Adrenal gland (tissue), 5 donors: ENCODE measurements around the gene GLA.

Experiments
- POLR2A ChIP-seq, 2 donors: fragments of 450-650 bp; IDR thresholded peaks; one replicate each; pipeline ENCODE4 v1.6.1; 2017; ENCODE audit warnings: antibody characterized with exemption in 2 of 2, mild to moderate bottlenecking in 2 of 2, moderate library complexity in 1 of 2
- TF ChIP-seq, protein P1 (sequence below), 6 experiments: fragments of 450-650 bp in 4 of 6; fragments of 200-600 bp in 2 of 6; sonication (generic) in 1 of 6; IDR thresholded peaks; 1 replicate in 5 of 6; 2 replicates in 1 of 6; pipeline versions ENCODE4 v1.5.1 to v1.8.0; 2016 to 2021; ENCODE audit warnings: antibody characterized with exemption in 6 of 6, mild to moderate bottlenecking in 2 of 6, moderate library complexity in 1 of 6
- donor health status: DM: no; HTN: no; CAD: no.

DNA sequence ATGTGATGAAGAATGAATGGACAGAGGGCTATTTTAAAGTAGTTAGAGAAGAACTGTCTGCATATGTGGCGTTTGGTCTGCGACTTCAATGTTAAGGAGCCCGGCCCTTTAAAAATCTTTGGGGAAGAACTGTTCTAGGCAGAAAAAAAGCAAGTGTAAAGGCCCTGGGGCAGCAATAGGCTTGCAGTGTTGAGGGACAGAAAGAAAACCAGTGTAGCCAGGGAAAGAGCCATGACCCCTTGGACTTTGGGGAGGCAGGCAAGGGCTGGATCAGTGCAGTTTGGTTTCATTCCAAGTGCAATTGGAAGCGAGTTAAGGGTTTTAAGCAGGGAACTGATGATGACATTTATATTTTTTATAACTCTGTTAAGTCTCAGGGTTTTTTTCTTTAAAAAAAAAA lies 7.9 kb downstream of the GLA start:
- TF ChIP-seq, protein P1, sequence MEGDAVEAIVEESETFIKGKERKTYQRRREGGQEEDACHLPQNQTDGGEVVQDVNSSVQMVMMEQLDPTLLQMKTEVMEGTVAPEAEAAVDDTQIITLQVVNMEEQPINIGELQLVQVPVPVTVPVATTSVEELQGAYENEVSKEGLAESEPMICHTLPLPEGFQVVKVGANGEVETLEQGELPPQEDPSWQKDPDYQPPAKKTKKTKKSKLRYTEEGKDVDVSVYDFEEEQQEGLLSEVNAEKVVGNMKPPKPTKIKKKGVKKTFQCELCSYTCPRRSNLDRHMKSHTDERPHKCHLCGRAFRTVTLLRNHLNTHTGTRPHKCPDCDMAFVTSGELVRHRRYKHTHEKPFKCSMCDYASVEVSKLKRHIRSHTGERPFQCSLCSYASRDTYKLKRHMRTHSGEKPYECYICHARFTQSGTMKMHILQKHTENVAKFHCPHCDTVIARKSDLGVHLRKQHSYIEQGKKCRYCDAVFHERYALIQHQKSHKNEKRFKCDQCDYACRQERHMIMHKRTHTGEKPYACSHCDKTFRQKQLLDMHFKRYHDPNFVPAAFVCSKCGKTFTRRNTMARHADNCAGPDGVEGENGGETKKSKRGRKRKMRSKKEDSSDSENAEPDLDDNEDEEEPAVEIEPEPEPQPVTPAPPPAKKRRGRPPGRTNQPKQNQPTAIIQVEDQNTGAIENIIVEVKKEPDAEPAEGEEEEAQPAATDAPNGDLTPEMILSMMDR (IDR thresholded peaks at IDR 0.05): no peak
- no peak for TF ChIP-seq POLR2A (IDR thresholded peaks at IDR 0.05)
